ACHN (cell line): ENCODE measurements around the gene NUP85.
"Not testable (repeated sequence)": the region's sequence is repeated elsewhere in the genome, so short reads cannot be mapped to it uniquely, and the experiment has no call there.

ENCODE experiments used
- DNase-seq: peaks from one replicate; pipeline ENCODE4 v3.0.0-alpha.2; 2015
- in situ Hi-C: cut with HindIII; loops from 2 replicates; pipeline ENCODE4 v1.10.0; 2017; ENCODE audit warnings: low sequenced_read_pairs, low pct_ligation_motif_present, low pct_unique_long_range_greater_than_20kb

Gene NUP85

GRCh38 chr17:75205037-75205792 lies at the start of gene NUP85:
TSS of gene NUP85 (plus strand) at chr17:75205679. CDS start at chr17:75205762, 83 bp downstream.
- DNase-seq = peak; percentile 96
- in situ Hi-C loops = no loop called here

DNA sequence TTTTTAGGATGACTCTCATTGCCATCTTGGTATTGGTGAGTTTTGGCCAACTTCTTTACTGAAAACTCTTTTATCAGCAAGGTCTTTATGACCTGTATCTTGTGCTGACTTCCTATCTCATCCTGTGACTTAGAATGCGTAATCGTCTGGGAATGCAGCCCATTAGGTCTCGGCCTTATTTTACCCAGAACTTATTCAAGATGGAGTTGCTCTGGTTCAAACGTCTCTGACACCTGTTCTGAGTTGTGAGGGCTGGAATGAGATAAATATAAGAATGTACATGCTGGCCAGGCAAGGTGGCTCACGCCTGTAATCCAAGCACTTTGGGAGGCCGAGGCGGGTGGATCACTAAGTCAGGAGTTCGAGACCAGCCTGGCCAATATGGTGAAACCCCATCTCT lies 47.0 kb upstream of the NUP85 start:
- in situ Hi-C loops, DNase-seq: not testable (repeated sequence)

DNA sequence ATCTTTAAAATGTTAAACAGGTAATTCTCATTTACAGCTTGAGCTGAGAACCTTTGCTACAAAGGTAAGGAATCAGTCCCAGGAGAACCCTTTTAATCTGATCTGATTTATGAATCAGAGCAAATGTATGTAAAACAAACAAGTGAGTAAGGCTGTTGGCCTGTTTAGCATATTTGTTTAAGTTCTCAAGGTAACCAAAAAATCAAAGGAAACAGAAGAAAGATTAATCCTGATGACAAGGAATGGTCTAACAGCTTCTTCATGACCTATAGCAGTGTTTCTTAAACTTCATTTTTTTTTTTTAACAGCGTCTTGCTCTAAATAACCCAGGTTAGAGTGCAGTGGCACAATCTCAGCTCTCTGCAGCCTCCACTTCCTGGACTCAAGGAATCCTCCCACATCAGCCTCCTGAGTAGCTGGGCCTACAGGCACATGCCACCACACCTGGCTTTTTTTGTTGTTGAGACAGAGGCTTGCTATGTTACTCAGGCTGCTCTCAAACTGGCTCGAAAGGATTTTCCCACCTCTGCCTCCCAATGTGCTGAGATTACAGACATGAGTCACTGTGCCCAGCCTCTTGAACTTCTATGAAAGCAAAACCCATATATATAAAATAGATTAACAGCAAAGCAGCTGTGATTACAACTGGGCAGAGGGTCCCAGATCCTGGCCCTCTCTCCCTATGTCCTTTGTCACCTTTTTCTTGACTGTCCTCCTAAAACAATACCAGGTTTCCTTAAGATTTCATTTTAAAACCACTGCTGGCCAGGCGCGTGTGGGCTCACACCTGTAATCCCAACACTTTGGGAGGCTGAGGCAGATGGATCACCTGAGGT lies 46.1 kb upstream of the NUP85 start:
- in situ Hi-C loops = no loop called here
- DNase-seq = no peak

DNA sequence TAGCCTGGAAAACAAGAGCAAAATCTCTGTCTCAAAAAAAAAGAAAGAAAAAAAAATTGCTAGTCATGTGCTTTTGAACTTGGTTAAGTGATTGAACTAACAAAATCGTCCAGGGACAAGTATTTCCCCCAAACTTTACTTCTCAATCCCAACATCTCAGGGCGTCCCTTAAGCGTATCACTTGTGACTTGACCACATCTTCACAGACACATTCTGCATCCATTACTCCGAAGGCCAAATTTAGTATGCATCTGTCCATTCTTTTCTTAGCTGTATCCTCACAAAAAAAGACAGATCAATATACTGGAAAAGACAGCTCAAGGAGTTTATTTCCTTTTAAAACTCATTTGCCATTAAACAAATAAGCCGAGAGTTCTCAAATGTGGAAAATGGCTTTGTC lies 45.3 kb upstream of the NUP85 start:
- no peak for DNase-seq
- in situ Hi-C loops = no loop called here

GRCh38 chr17:75163074-75163473 lies 42.4 kb upstream of the NUP85 start:
- DNase-seq = no peak
- in situ Hi-C loops = no loop called here

DNA sequence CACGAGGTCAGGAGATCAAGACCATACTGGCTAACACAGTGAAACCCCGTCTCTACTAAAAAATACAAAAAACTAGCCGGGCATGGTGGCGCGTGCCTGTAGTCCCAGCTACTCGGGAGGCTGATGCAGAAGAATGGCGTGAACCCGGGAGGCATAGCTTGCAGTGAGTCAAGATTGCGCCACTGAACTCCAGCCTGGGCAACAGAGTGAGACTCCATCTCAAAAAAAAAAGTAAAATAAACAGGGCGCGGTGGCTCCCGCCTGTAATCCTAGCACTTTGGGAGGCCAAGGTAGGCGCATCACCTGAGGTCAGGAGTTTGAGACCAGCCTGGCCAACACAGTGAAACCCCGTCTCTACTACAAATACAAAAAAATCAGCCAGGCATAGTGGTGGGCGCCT lies 40.9 kb upstream of the NUP85 start:
- in situ Hi-C loops, DNase-seq: not testable (repeated sequence)

- in situ Hi-C loops = no loop called here
- no peak for DNase-seq
Observed at GRCh38 chr17:75168998-75169397, 36.5 kb upstream of the NUP85 start.

- no peak for DNase-seq
- in situ Hi-C loops = no loop called here
Observed at GRCh38 chr17:75173526-75173925, 32.0 kb upstream of the NUP85 start.

GRCh38 chr17:75174996-75175395 lies 30.5 kb upstream of the NUP85 start:
- in situ Hi-C loops = no loop called here
- no peak for DNase-seq

- in situ Hi-C loops = no loop called here
- no peak for DNase-seq
Observed at GRCh38 chr17:75176625-75177024, 28.9 kb upstream of the NUP85 start.

GRCh38 chr17:75178453-75178852 lies 27.0 kb upstream of the NUP85 start:
- in situ Hi-C loops = no loop called here
- no peak for DNase-seq

GRCh38 chr17:75181110-75181509 lies 24.4 kb upstream of the NUP85 start:
- in situ Hi-C loops = no loop called here
- DNase-seq = no peak

- DNase-seq = no peak
- in situ Hi-C loops = no loop called here
Observed at GRCh38 chr17:75181608-75182318, 23.7 kb upstream of the NUP85 start.

GRCh38 chr17:75182319-75182568 lies 23.2 kb upstream of the NUP85 start:
- in situ Hi-C loops = no loop called here

DNA sequence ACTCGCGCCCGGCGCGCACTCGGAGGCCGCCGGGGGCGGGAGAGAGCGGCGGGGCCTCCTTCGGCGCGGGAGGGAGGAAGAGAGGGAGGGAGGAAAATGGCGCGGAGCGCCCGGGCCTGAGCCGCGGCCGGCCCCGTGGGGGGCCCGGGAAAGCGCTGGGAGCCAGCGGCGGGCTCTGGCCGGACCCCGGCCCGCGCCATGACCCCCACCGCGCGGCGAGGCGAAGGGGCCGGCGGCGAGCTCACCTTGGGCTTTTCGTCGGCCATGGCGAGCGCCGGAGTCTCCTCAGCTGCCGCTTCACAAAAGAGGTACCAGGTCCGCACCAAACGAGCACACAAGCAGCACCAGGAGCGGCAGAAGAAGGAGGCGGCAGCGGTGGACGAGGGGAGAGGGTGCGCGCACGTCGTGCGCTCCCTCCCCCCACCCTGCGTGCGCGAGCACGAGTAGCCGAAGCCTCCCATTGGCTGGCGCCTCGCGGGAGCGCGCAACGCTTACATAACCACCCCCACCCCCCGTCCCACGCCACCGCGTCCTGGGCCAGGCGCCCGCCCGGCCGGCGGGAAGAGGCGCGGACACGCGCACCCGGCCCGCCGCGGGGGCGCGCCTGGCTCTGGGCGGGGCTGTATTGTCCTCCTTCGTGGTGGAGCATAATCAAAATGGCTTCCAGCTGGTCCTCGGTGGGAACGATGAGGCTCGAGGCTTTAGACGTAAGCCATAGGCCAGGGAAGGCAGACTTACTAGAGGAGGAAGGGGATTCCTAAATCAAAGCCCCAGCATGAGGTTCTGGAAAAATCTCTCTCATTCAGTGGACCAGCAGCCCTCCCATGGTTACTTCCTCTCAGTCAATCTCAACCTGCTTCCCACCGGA lies 22.7 kb upstream of the NUP85 start, which contains the start of gene SUMO2:
Gene SUMO2, minus strand, starts transcription at position 391 of the 868 bp plus-strand sequence. Its CDS starts 125 bp downstream, at position 266.
- peak; percentile 96 for DNase-seq
- in situ Hi-C loops = no loop called here

More at GRCh38 chr17:75182319-75182568, 23.2 kb upstream of the NUP85 start:
- DNase-seq = no peak

DNA sequence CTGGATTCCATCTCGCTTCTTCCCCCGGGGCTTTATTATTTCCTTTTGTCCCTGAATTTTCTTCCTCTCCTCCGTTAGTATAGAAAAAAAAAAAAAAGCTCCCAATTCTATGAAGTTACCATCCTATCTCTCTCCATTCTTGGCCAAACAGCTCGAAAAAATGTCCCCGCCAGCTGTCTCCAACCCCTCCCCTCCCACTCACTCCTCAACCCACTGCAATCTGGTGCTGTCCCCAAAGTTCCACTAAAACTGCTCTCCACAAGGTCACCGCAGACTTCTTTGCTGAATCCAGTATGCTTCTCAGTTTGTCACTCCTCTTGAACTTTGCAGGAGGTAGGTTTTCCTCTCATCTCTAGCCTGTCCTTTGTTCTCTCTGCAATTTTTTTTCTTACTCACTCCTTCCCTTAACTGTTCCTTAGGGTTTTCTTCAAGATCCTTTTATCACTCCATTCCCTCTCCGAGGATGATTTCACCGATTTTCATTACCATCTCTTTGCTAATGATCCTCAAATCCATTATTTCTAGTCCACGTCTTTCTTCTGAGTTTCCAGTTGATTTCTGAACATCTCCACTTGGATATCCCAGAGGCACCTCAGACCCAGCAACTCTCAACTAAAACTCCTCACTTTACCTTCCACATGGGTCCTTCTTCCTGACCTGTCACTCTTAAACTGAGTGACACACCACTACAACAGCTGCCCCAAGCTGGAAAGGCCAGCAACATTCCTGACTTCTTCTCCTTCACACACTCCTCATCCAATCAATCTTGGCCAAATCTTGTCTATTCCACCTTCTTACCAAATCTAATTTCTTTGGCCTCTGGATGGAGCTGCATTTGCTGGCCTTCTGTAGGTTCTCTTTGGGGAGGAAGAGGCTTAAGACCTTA lies 21.2 kb upstream of the NUP85 start:
- DNase-seq = no peak
- in situ Hi-C loops = no loop called here

- in situ Hi-C loops = no loop called here
- DNase-seq = no peak
Observed at GRCh38 chr17:75188614-75189013, 16.9 kb upstream of the NUP85 start.

DNA sequence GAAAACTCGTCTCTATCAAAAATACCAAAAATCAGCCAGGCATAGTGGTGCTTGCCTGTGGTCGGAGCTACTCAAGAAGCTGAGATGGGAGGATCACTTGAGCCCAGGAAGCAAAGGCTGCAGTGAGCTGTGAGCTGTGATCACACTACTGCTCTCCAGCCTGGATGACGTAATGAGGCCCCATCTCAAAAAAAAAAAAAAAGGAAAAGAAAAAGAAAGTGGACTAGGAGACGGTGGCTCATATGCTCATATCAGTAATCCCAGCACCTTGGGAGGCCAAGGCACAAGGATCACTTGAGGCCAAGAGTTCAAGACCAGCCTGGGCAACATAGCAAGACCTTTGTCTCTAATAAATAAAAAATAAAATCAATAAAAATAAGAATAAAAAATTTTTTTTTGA lies 13.9 kb upstream of the NUP85 start:
- DNase-seq = peak; percentile 61
- in situ Hi-C loops = no loop called here
